T-helper 17 cell (primary cell): ENCODE data around the gene SHISAL1. TPM values are rescaled to one million over a fixed set of nuclear protein-coding genes. Genes with fewer than 3 reads are reported as not detected.
"Not testable (repeated sequence)": the region's sequence is repeated elsewhere in the genome, so short reads cannot be mapped to it uniquely, and the experiment has no call there.

Experiments
- ATAC-seq: fragments of 150-1000 bp; cut with Tn5 transposase; 2 replicates; pipeline ENCODE4 v1.10.0; 2021; ENCODE audit warnings: mild to moderate bottlenecking, moderate library complexity
- DNase-seq, 3 donors: peaks; one replicate each; pipeline versions ENCODE4 v3.0.0 to v3.0.0-alpha.2; 2020 to 2021
- H3K9me3 ChIP-seq: one replicate; pipeline ENCODE4 v1.7.0; 2013; ENCODE audit warnings: low read length, mild to moderate bottlenecking; ENCODE audit not compliant: control insufficient read depth, poor library complexity, severe bottlenecking
- H3K27ac Mint-ChIP-seq: one replicate; pipeline ENCODE4 v1.8.0; 2022; ENCODE audit warnings: mild to moderate bottlenecking, moderate library complexity, mixed read lengths
- H3K27me3 Mint-ChIP-seq: one replicate; pipeline ENCODE4 v1.8.0; 2022; ENCODE audit warnings: mixed read lengths
- H3K36me3 Mint-ChIP-seq: one replicate; pipeline ENCODE4 v1.8.0; 2022; ENCODE audit warnings: low read depth, mixed read lengths
- H3K4me1 Mint-ChIP-seq: one replicate; pipeline ENCODE4 v1.8.0; 2022; ENCODE audit warnings: mild to moderate bottlenecking, mixed read lengths
- H3K4me3 Mint-ChIP-seq: one replicate; pipeline ENCODE4 v1.8.0; 2022; ENCODE audit warnings: mild to moderate bottlenecking, moderate library complexity, mixed read lengths
- total RNA-seq, 4 donors: library from RNA in 2 of 4; stranded (reverse) in 2 of 4; gene quantifications; one replicate each; pipeline ENCODE4 v1.2.3 and lab custom pipeline; 2022 to 2026

SHISAL1 gene
- total RNA-seq, 2 donors from 2014 or later: not detected

GRCh38 chr22:44313385-44314006 is 745 bp upstream of the SHISAL1 start:
- no peak for DNase-seq
- H3K4me3 Mint-ChIP-seq: no peak overlapping the region
- H3K36me3 Mint-ChIP-seq: no peaks in the 10 kb centered on the region
- H3K27me3 Mint-ChIP-seq: peaks cover 8% of the 10 kb centered on the region
- H3K9me3 ChIP-seq: no peaks in the 10 kb centered on the region
- H3K27ac Mint-ChIP-seq: no peak overlapping the region
- H3K4me1 Mint-ChIP-seq: no peaks in the 10 kb centered on the region
- ATAC-seq: no peak

- DNase-seq: no peak
Observed at GRCh38 chr22:44311855-44312170, 938 bp downstream of the SHISAL1 start.

GRCh38 chr22:44311104-44311854 is 1.5 kb downstream of the SHISAL1 start:
- no peaks in the 10 kb centered on the region for H3K4me1 Mint-ChIP-seq
- H3K27me3 Mint-ChIP-seq: peaks cover 8% of the 10 kb centered on the region
- no peaks in the 10 kb centered on the region for H3K36me3 Mint-ChIP-seq
- DNase-seq (no peak), ATAC-seq (no peak)
- no peak overlapping the region for H3K4me3 Mint-ChIP-seq
- no peaks in the 10 kb centered on the region for H3K9me3 ChIP-seq
- H3K27ac Mint-ChIP-seq: no peak overlapping the region

More at GRCh38 chr22:44311855-44312170, 938 bp downstream of the SHISAL1 start:
- H3K4me1 Mint-ChIP-seq: no peaks in the 10 kb centered on the region
- H3K27me3 Mint-ChIP-seq: peaks cover 8% of the 10 kb centered on the region
- ATAC-seq: no peak
- H3K27ac Mint-ChIP-seq: no peak overlapping the region
- no peaks in the 10 kb centered on the region for H3K9me3 ChIP-seq
- no peak overlapping the region for H3K4me3 Mint-ChIP-seq
- no peaks in the 10 kb centered on the region for H3K36me3 Mint-ChIP-seq

- Mint-ChIP-seq H3K27me3 (peaks cover 12% of the 10 kb centered on the region), H3K27ac (no peak overlapping the region), H3K4me3 (no peak overlapping the region), H3K4me1 (peaks cover 3% of the 10 kb centered on the region), H3K36me3 (no peaks in the 10 kb centered on the region)
- no peaks in the 10 kb centered on the region for H3K9me3 ChIP-seq
- DNase-seq: no peak
- ATAC-seq: no peak
Observed at GRCh38 chr22:44309647-44310046, 3.1 kb downstream of the SHISAL1 start.

- H3K27ac Mint-ChIP-seq: no peak overlapping the region
- ATAC-seq: no peak
- H3K9me3 ChIP-seq: no peaks in the 10 kb centered on the region
- no peak for DNase-seq
- H3K4me3 Mint-ChIP-seq: no peak overlapping the region
- peaks cover 3% of the 10 kb centered on the region for H3K4me1 Mint-ChIP-seq
- peaks cover 12% of the 10 kb centered on the region for H3K27me3 Mint-ChIP-seq
- no peaks in the 10 kb centered on the region for H3K36me3 Mint-ChIP-seq
Observed at GRCh38 chr22:44309137-44309536, 3.6 kb downstream of the SHISAL1 start.

GRCh38 chr22:44307509-44308169 is 5.1 kb downstream of the SHISAL1 start:
- H3K27me3 Mint-ChIP-seq: peaks cover 12% of the 10 kb centered on the region
- DNase-seq (no peak), ATAC-seq (no peak)
- no peak overlapping the region for H3K4me3 Mint-ChIP-seq
- H3K9me3 ChIP-seq: no peaks in the 10 kb centered on the region
- peaks cover 3% of the 10 kb centered on the region for H3K4me1 Mint-ChIP-seq
- no peak overlapping the region for H3K27ac Mint-ChIP-seq
- H3K36me3 Mint-ChIP-seq: no peaks in the 10 kb centered on the region

GRCh38 chr22:44305888-44306287 is 6.9 kb downstream of the SHISAL1 start:
- DNase-seq: no peak
- Mint-ChIP-seq H3K27ac (no peak overlapping the region), H3K27me3 (peaks cover 4% of the 10 kb centered on the region), H3K36me3 (no peaks in the 10 kb centered on the region), H3K4me1 (peaks cover 3% of the 10 kb centered on the region), H3K4me3 (no peak overlapping the region)
- no peaks in the 10 kb centered on the region for H3K9me3 ChIP-seq
- no peak for ATAC-seq

GRCh38 chr22:44305455-44305854 is 7.3 kb downstream of the SHISAL1 start:
- no peak for ATAC-seq
- H3K4me3 Mint-ChIP-seq: no peak overlapping the region
- no peaks in the 10 kb centered on the region for H3K9me3 ChIP-seq
- H3K27ac Mint-ChIP-seq: no peak overlapping the region
- peaks cover 7% of the 10 kb centered on the region for H3K27me3 Mint-ChIP-seq
- peaks cover 3% of the 10 kb centered on the region for H3K4me1 Mint-ChIP-seq
- no peak for DNase-seq
- no peaks in the 10 kb centered on the region for H3K36me3 Mint-ChIP-seq

- Mint-ChIP-seq H3K27ac (no peak overlapping the region), H3K27me3 (peaks cover 13% of the 10 kb centered on the region), H3K4me1 (peaks cover 5% of the 10 kb centered on the region), H3K36me3 (peaks cover 2% of the 10 kb centered on the region), H3K4me3 (no peak overlapping the region)
- DNase-seq (no peak), ATAC-seq (no peak)
- no peaks in the 10 kb centered on the region for H3K9me3 ChIP-seq
Observed at GRCh38 chr22:44304911-44305310, 7.8 kb downstream of the SHISAL1 start.

GRCh38 chr22:44304354-44304753 is 8.4 kb downstream of the SHISAL1 start:
- peaks cover 9% of the 10 kb centered on the region for H3K4me1 Mint-ChIP-seq
- H3K27me3 Mint-ChIP-seq: peaks cover 15% of the 10 kb centered on the region
- peaks cover 3% of the 10 kb centered on the region for H3K36me3 Mint-ChIP-seq
- H3K27ac Mint-ChIP-seq: no peak overlapping the region
- ATAC-seq (no peak), DNase-seq (no peak)
- H3K4me3 Mint-ChIP-seq: no peak overlapping the region
- H3K9me3 ChIP-seq: no peaks in the 10 kb centered on the region

GRCh38 chr22:44302363-44302762 is 10.4 kb downstream of the SHISAL1 start:
- H3K4me3 Mint-ChIP-seq: peak overlapping the region; percentile 9
- H3K9me3 ChIP-seq, H3K27ac Mint-ChIP-seq, ATAC-seq, H3K4me1 Mint-ChIP-seq, DNase-seq, H3K36me3 Mint-ChIP-seq: not testable (repeated sequence)
- peaks cover 15% of the 10 kb centered on the region for H3K27me3 Mint-ChIP-seq

GRCh38 chr22:44301039-44301438 is 11.7 kb downstream of the SHISAL1 start:
- H3K4me3 Mint-ChIP-seq: no peak overlapping the region
- no peak overlapping the region for H3K27ac Mint-ChIP-seq
- ATAC-seq (no peak), DNase-seq (no peak)
- peaks cover 7% of the 10 kb centered on the region for H3K4me1 Mint-ChIP-seq
- H3K9me3 ChIP-seq: no peaks in the 10 kb centered on the region
- peaks cover 3% of the 10 kb centered on the region for H3K36me3 Mint-ChIP-seq
- H3K27me3 Mint-ChIP-seq: peaks cover 15% of the 10 kb centered on the region

GRCh38 chr22:44299124-44299523 is 13.6 kb downstream of the SHISAL1 start:
- H3K36me3 Mint-ChIP-seq: peaks cover 3% of the 10 kb centered on the region
- DNase-seq (no peak), ATAC-seq (no peak)
- H3K9me3 ChIP-seq: peaks cover 2% of the 10 kb centered on the region
- H3K27me3 Mint-ChIP-seq: peaks cover 11% of the 10 kb centered on the region
- no peak overlapping the region for H3K27ac Mint-ChIP-seq
- peaks cover 6% of the 10 kb centered on the region for H3K4me1 Mint-ChIP-seq
- no peak overlapping the region for H3K4me3 Mint-ChIP-seq
